B cell (primary cell): ENCODE measurements around the gene PPP1R9A. TPM values are rescaled to one million over a fixed set of nuclear protein-coding genes. Genes with fewer than 3 reads are reported as not detected.

Source experiments
- ATAC-seq: fragments of 200-7000 bp; cut with Tn5 transposase; one replicate; pipeline ENCODE4 v1.10.0; 2021; ENCODE audit warnings: low read depth, mild to moderate bottlenecking, moderate number of reproducible peaks, moderate library complexity
- CTCF ChIA-PET: fragments of 350-600 bp; sonication (Branson Sonifier 250); formaldehyde crosslinking; loops from one replicate; lab custom pipeline; 2021; ENCODE audit warnings: antibody characterized with exemption, inconsistent platforms; lab: Charles Lee
- POLR2A ChIA-PET: fragments of 350-600 bp; sonication (Branson Sonifier 250); formaldehyde crosslinking; loops from one replicate; lab custom pipeline; 2021; ENCODE audit warnings: antibody characterized with exemption; lab: Charles Lee
- DNase-seq: peaks from one replicate; pipeline ENCODE4 v3.0.0; 2013
- H2AFZ ChIP-seq: 2 replicates; pipeline ENCODE4 v1.6.1; 2012; ENCODE audit warnings: mild to moderate bottlenecking, low read depth, low read length; ENCODE audit not compliant: insufficient read depth, poor library complexity, severe bottlenecking
- H3K27ac ChIP-seq, 2 donors: 1 replicate in 1 of 2; 2 replicates in 1 of 2; pipeline ENCODE4 v1.5.1; 2012 to 2013; ENCODE audit warnings: low read length in 2 of 2, mild to moderate bottlenecking in 2 of 2, moderate library complexity in 1 of 2
- H3K27me3 ChIP-seq, 4 experiments: fragments of 200-600 bp in 1 of 4; sonication (generic) in 1 of 4; replicated peaks in 1 of 4; 1 replicate in 2 of 4; 2 replicates in 2 of 4; pipeline versions ENCODE4 v1.6.1 to v1.7.0; 2013 to 2016; ENCODE audit warnings: low read length in 3 of 4, mild to moderate bottlenecking in 2 of 4, mixed read lengths in 1 of 4, moderate library complexity in 1 of 4; ENCODE audit not compliant: insufficient read depth in 4 of 4, control insufficient read depth in 3 of 4; ENCODE audit errors: control extremely low read depth in 1 of 4
- H3K36me3 ChIP-seq, 2 experiments: replicated peaks in 1 of 2; 1 replicate in 1 of 2; 2 replicates in 1 of 2; pipeline versions ENCODE4 v1.6.1 to v1.7.1; 2013; ENCODE audit warnings: low read length in 1 of 2; ENCODE audit not compliant: insufficient read depth in 2 of 2, control insufficient read depth in 1 of 2; ENCODE audit errors: control extremely low read depth in 1 of 2, extremely low read depth in 1 of 2
- H3K4me1 ChIP-seq, 2 donors: fragments of 200-600 bp in 1 of 2; sonication (generic) in 1 of 2; 1 replicate in 1 of 2; 2 replicates in 1 of 2; pipeline versions ENCODE4 v1.5.1 to v1.6.1; 2013 to 2017; ENCODE audit warnings: low read length in 2 of 2; ENCODE audit not compliant: control insufficient read depth in 2 of 2, insufficient read depth in 2 of 2
- H3K4me2 ChIP-seq: replicated peaks from 2 replicates; pipeline ENCODE3; 2012; ENCODE audit warnings: mild to moderate bottlenecking, low read depth, low read length; ENCODE audit not compliant: poor library complexity, severe bottlenecking
- H3K4me3 ChIP-seq, 5 experiments: fragments of 200-600 bp in 1 of 5; sonication (generic) in 1 of 5; 1 replicate in 3 of 5; 2 replicates in 2 of 5; pipeline versions ENCODE4 v1.5.1 to v1.7.0; 2011 to 2016; ENCODE audit warnings: low read length in 4 of 5, mild to moderate bottlenecking in 4 of 5, low read depth in 2 of 5, control low read depth in 1 of 5, moderate library complexity in 1 of 5; ENCODE audit not compliant: insufficient read depth in 1 of 5; ENCODE audit errors: control extremely low read depth in 1 of 5, extremely low read depth in 1 of 5
- H3K79me2 ChIP-seq: fragments of 200-600 bp; sonication (generic); one replicate; pipeline ENCODE4 v1.6.0; 2016; ENCODE audit warnings: low read length; ENCODE audit not compliant: control insufficient read depth, insufficient read depth
- H3K9ac ChIP-seq: fragments of 200-600 bp; sonication (generic); 2 replicates; pipeline ENCODE4 v1.6.1; 2017; ENCODE audit warnings: mild to moderate bottlenecking, low read length, moderate library complexity
- H3K9me3 ChIP-seq, 3 donors: one replicate each; pipeline versions ENCODE4 v1.6.1 to v1.7.1; 2013; ENCODE audit warnings: low read length in 2 of 3; ENCODE audit not compliant: control insufficient read depth in 2 of 3, insufficient read depth in 1 of 3; ENCODE audit errors: control extremely low read depth in 1 of 3
- H4K20me1 ChIP-seq: 2 replicates; pipeline ENCODE4 v1.6.0; 2012; ENCODE audit warnings: mild to moderate bottlenecking, low read length; ENCODE audit not compliant: insufficient read depth, control insufficient read depth, poor library complexity, severe bottlenecking
- H3K27ac Mint-ChIP-seq: one replicate; pipeline ENCODE4 v1.8.0; 2021; ENCODE audit warnings: mixed read lengths
- H3K27me3 Mint-ChIP-seq: one replicate; pipeline ENCODE4 v1.8.0; 2021; ENCODE audit warnings: mixed read lengths
- H3K4me1 Mint-ChIP-seq: one replicate; pipeline ENCODE4 v1.8.0; 2021; ENCODE audit warnings: mixed read lengths
- H3K4me3 Mint-ChIP-seq: one replicate; pipeline ENCODE4 v1.8.0; 2021; ENCODE audit warnings: mixed read lengths
- H3K9me3 Mint-ChIP-seq: one replicate; pipeline ENCODE4 v1.8.0; 2022; ENCODE audit warnings: mixed read lengths; ENCODE audit not compliant: insufficient read depth
- CTCF ChIP-seq: fragments of 200-600 bp; IDR thresholded peaks from one replicate; pipeline ENCODE4 v1.8.0; 2022; ENCODE audit warnings: antibody characterized with exemption, mild to moderate bottlenecking
- EZH2 ChIP-seq: IDR thresholded peaks from 2 replicates; pipeline ENCODE4 v1.6.1; 2012; ENCODE audit warnings: borderline replicate concordance, low read depth, mild to moderate bottlenecking, moderate library complexity, low read length; ENCODE audit not compliant: insufficient read depth, poor library complexity, severe bottlenecking
- WGBS: methylation state at CpG from one replicate; pipeline ENCODE4 v1.1.5; 2013; ENCODE audit warnings: missing lambda C conversion rate; ENCODE audit not compliant: insufficient coverage; 5-methylcytosine and 5-hydroxymethylcytosine counted together
- intact Hi-C: fragments of 100-400 bp; cut with micrococcal nuclease; formaldehyde crosslinking; loops from one replicate; pipeline ENCODE4 v1.10.0; 2022
- polyA plus RNA-seq: library from polyadenylated mRNA; depleted of rRNA; stranded (reverse); fragments of >200 nt; gene quantifications from 2 replicates; pipeline ENCODE4 v1.2.3, GENCODE V29; 2012
- total RNA-seq, 2 donors: library from RNA; stranded (reverse); fragments of 120-200 nt in 1 of 2; gene quantifications; 1 replicate in 1 of 2; 2 replicates in 1 of 2; pipeline versions ENCODE4 v1.2.3 to v1.2.4, GENCODE V29; 2013 to 2022

The PPP1R9A gene
- total and polyA plus RNA-seq, 2 donors (not counting 1 experiment from before 2014, with no cell fraction given) = 1.1 to 4.8 TPM

- no peak overlapping the region for H3K4me2 ChIP-seq
- H3K9ac ChIP-seq = no peak overlapping the region
- POLR2A ChIA-PET = no interaction called here
- H3K79me2 ChIP-seq = no peaks in the 10 kb centered on the region
- no peak overlapping the region for H3K4me3 ChIP-seq
- H3K27ac ChIP-seq = no peak overlapping the region
- no peak overlapping the region for H2AFZ ChIP-seq
- Mint-ChIP-seq H3K27me3 (peaks cover 8% of the 10 kb centered on the region), H3K9me3 (peaks cover 4% of the 10 kb centered on the region), H3K4me3 (no peak overlapping the region), H3K4me1 (no peaks in the 10 kb centered on the region), H3K27ac (no peak overlapping the region)
- TF ChIP-seq EZH2 (no peak), CTCF (no peak)
- H3K36me3 ChIP-seq = no peaks in the 10 kb centered on the region
- CTCF ChIA-PET = no interaction called here
- H3K4me1 ChIP-seq = no peaks in the 10 kb centered on the region
- 30% methylated on average over 1 of the region's 3 CpGs for WGBS
- peaks cover 0 to 9% (median 3%) of the 10 kb centered on the region in 3 donors for H3K9me3 ChIP-seq
- ATAC-seq (no peak), DNase-seq (no peak)
- no peaks in the 10 kb centered on the region for H3K27me3 ChIP-seq
- intact Hi-C loops = no loop called here
- H4K20me1 ChIP-seq = no peaks in the 10 kb centered on the region
These were observed 34.2 kb upstream of the PPP1R9A start for GRCh38 chr7:94873239-94873638.

DNA sequence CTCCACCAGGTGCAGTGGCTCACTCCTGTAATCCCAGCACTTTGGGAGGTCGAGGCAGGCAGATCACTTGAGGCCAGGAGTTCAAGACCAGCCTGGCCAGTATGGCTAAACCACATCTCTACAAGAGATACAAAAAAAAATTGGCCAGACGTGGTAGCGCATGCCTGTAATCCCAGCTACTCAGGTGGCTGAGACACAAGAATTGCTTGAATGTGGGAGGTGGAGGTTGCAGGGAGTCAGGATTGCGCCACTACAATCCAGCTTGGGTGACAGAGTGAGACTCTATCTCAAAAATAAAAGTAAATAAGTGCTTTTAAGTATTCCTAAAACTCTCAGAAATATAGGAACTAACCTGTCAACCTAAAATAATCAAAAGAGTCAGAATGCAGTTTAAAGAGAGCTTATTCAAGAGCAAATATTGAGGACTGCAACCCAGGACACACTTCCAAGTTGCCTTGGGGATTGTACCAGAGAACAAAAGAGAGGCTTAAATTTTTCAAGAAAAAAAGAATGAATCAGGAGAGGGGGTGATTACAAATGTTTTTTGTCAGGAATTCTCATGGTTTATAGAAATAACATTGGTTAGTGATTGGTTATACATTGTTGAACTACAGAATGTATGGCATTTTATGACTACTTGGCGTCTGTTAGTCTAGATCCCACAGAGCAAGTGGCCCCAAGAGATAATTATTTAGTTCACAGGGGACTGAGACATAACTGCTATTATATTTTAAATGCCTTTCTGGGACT lies 33.2 kb upstream of the PPP1R9A start:
- DNase-seq (no peak), ATAC-seq (no peak)
- Mint-ChIP-seq H3K4me1 (no peaks in the 10 kb centered on the region), H3K4me3 (no peak overlapping the region), H3K27ac (no peak overlapping the region), H3K9me3 (peaks cover 7% of the 10 kb centered on the region), H3K27me3 (peaks cover 8% of the 10 kb centered on the region)
- no peak overlapping the region for H3K4me2 ChIP-seq
- TF ChIP-seq CTCF (no peak), EZH2 (no peak)
- H3K4me1 ChIP-seq = no peaks in the 10 kb centered on the region
- no peaks in the 10 kb centered on the region for H3K36me3 ChIP-seq
- H3K79me2 ChIP-seq = no peaks in the 10 kb centered on the region
- no peak overlapping the region for H3K4me3 ChIP-seq
- ChIA-PET POLR2A (no interaction called here), CTCF (no interaction called here)
- intact Hi-C loops = no loop called here
- H2AFZ ChIP-seq = no peak overlapping the region
- H3K9me3 ChIP-seq = peaks cover 0 to 16% (median 7%) of the 10 kb centered on the region in 3 donors
- H3K27ac ChIP-seq = no peak overlapping the region
- no peak overlapping the region for H3K9ac ChIP-seq
- 100% methylated on average over 1 of the region's 5 CpGs for WGBS
- no peaks in the 10 kb centered on the region for H4K20me1 ChIP-seq
- H3K27me3 ChIP-seq = no peaks in the 10 kb centered on the region
